SK-N-SH treated with all-trans-retinoic acid at 6 μM for 48 hours (cell line): ENCODE data around the gene UBE2M.

Experiments used
- ARNTL ChIP-seq: fragments of 450-650 bp; formaldehyde crosslinking; IDR thresholded peaks from 2 replicates; pipeline ENCODE4 v1.5.0; 2020; ENCODE audit warnings: low read depth, mild to moderate bottlenecking, moderate library complexity, borderline replicate concordance
- CSDC2 ChIP-seq: fragments of 250-450 bp; sonication (Bioruptor Pico); IDR thresholded peaks from 2 replicates; pipeline ENCODE4 v1.5.0; 2020; ENCODE audit warnings: mild to moderate bottlenecking, moderate library complexity
- ISL1 ChIP-seq: fragments of 250-450 bp; sonication (Bioruptor Pico); IDR thresholded peaks from 2 replicates; pipeline ENCODE4 v2.1.2; 2022; ENCODE audit warnings: mild to moderate bottlenecking, moderate library complexity
- OSR1 ChIP-seq: fragments of 250-450 bp; sonication (Bioruptor Pico); IDR thresholded peaks from 2 replicates; pipeline ENCODE4 v1.8.0; 2022; ENCODE audit warnings: moderate library complexity, mild to moderate bottlenecking, inconsistent platforms
- RARB ChIP-seq: fragments of 250-450 bp; sonication (Bioruptor Pico); IDR thresholded peaks from 2 replicates; pipeline ENCODE4 v1.8.0; 2021; ENCODE audit warnings: mild to moderate bottlenecking, moderate library complexity
- SNAI2 ChIP-seq: fragments of 250-450 bp; sonication (Bioruptor Pico); IDR thresholded peaks from 2 replicates; pipeline ENCODE4 v1.5.0; 2020; ENCODE audit warnings: mild to moderate bottlenecking, moderate library complexity
- TOX ChIP-seq: fragments of 250-450 bp; sonication (Bioruptor Pico); IDR thresholded peaks from 2 replicates; pipeline ENCODE4 v1.8.0; 2021; ENCODE audit warnings: mild to moderate bottlenecking, moderate library complexity, borderline replicate concordance
- ZFP3 ChIP-seq: fragments of 250-450 bp; sonication (Bioruptor Pico); IDR thresholded peaks from 2 replicates; pipeline ENCODE4 v1.5.0; 2020; ENCODE audit warnings: mild to moderate bottlenecking, moderate library complexity
- ZFP30 ChIP-seq: fragments of 450-650 bp; formaldehyde crosslinking; IDR thresholded peaks from 2 replicates; pipeline ENCODE4 v1.5.0; 2022; ENCODE audit warnings: mild to moderate bottlenecking, moderate library complexity
- ZNF8 ChIP-seq: fragments of 450-650 bp; formaldehyde crosslinking; IDR thresholded peaks from 2 replicates; pipeline ENCODE4 v1.5.0; 2020; ENCODE audit warnings: mild to moderate bottlenecking, moderate library complexity
- TF ChIP-seq, protein P1 (sequence below): fragments of 250-450 bp; sonication (Bioruptor Pico); IDR thresholded peaks from 2 replicates; pipeline ENCODE4 v1.5.1; 2021; ENCODE audit warnings: mild to moderate bottlenecking, moderate library complexity
- TF ChIP-seq, protein P2 (sequence below): fragments of 250-450 bp; sonication (Bioruptor Pico); IDR thresholded peaks from 2 replicates; pipeline ENCODE4 v1.8.0; 2020; ENCODE audit warnings: mild to moderate bottlenecking, moderate library complexity, borderline replicate concordance
- TF ChIP-seq, protein P3 (sequence below): fragments of 250-450 bp; sonication (Bioruptor Pico); IDR thresholded peaks from 2 replicates; pipeline ENCODE4 v1.5.1; 2020; ENCODE audit warnings: low read depth, mild to moderate bottlenecking, moderate library complexity

DNA sequence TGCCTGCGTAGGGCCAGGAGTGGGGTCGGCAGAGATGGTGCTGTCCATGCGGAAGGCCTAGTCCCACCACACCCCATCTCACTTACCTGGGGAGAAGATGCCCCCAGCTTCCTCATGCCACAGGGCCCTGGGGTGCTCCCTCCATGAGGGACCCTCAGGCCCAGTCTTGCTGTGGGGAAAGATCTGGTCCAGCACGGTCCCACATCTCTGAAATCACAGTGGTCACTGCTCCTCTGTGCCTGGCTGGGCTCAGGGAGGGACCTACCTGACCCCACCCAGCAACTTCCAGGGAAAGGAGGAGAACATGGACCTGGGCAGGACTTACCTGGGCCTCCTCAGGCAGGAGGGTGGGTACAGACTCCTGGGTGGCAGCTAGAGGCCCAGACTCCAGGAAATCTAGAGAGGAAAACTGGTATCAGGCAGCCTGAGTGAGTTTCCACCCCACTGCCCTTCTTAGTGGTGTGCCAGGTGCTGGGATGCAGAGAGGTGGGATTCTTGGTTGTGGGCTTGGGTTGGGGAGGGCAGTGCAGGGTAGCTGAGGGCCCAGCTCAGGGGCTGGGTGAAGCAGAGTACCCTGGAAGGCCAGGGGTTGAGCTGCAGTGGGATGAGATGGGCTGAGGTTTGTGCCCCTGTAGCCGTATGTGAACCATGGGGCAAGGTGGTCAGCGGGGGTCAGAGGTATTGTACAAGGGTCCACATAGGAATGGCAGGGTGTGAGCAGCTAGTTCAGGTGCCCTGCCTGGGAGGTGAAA lies 11.0 kb upstream of the UBE2M start:
- no peak for TF ChIP-seq ZNF8 (CRISPR knock-in tag)
- no peak for TF ChIP-seq OSR1 (CRISPR knock-in tag)
- TF ChIP-seq, protein P1, sequence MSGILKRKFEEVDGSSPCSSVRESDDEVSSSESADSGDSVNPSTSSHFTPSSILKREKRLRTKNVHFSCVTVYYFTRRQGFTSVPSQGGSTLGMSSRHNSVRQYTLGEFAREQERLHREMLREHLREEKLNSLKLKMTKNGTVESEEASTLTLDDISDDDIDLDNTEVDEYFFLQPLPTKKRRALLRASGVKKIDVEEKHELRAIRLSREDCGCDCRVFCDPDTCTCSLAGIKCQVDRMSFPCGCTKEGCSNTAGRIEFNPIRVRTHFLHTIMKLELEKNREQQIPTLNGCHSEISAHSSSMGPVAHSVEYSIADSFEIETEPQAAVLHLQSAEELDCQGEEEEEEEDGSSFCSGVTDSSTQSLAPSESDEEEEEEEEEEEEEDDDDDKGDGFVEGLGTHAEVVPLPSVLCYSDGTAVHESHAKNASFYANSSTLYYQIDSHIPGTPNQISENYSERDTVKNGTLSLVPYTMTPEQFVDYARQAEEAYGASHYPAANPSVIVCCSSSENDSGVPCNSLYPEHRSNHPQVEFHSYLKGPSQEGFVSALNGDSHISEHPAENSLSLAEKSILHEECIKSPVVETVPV, result no peak
- TF ChIP-seq, protein P2, sequence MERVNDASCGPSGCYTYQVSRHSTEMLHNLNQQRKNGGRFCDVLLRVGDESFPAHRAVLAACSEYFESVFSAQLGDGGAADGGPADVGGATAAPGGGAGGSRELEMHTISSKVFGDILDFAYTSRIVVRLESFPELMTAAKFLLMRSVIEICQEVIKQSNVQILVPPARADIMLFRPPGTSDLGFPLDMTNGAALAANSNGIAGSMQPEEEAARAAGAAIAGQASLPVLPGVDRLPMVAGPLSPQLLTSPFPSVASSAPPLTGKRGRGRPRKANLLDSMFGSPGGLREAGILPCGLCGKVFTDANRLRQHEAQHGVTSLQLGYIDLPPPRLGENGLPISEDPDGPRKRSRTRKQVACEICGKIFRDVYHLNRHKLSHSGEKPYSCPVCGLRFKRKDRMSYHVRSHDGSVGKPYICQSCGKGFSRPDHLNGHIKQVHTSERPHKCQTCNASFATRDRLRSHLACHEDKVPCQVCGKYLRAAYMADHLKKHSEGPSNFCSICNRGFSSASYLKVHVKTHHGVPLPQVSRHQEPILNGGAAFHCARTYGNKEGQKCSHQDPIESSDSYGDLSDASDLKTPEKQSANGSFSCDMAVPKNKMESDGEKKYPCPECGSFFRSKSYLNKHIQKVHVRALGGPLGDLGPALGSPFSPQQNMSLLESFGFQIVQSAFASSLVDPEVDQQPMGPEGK (CRISPR knock-in tag), result no peak
- TF ChIP-seq ZFP3, result no peak
- no peak for TF ChIP-seq TOX (CRISPR knock-in tag)
- TF ChIP-seq RARB (CRISPR knock-in tag), result no peak
- TF ChIP-seq, protein P3, sequence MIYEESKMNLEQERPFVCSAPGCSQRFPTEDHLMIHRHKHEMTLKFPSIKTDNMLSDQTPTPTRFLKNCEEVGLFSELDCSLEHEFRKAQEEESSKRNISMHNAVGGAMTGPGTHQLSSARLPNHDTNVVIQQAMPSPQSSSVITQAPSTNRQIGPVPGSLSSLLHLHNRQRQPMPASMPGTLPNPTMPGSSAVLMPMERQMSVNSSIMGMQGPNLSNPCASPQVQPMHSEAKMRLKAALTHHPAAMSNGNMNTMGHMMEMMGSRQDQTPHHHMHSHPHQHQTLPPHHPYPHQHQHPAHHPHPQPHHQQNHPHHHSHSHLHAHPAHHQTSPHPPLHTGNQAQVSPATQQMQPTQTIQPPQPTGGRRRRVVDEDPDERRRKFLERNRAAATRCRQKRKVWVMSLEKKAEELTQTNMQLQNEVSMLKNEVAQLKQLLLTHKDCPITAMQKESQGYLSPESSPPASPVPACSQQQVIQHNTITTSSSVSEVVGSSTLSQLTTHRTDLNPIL (CRISPR knock-in tag), result no peak
- TF ChIP-seq SNAI2 (CRISPR knock-in tag), result no peak
- TF ChIP-seq ARNTL (CRISPR knock-in tag), result no peak
- no peak for TF ChIP-seq CSDC2 (CRISPR knock-in tag)
- no peak for TF ChIP-seq ISL1
- TF ChIP-seq ZFP30 (CRISPR knock-in tag), result no peak
